ENCODE data around the gene DKKL1.

Gene DKKL1

DNA sequence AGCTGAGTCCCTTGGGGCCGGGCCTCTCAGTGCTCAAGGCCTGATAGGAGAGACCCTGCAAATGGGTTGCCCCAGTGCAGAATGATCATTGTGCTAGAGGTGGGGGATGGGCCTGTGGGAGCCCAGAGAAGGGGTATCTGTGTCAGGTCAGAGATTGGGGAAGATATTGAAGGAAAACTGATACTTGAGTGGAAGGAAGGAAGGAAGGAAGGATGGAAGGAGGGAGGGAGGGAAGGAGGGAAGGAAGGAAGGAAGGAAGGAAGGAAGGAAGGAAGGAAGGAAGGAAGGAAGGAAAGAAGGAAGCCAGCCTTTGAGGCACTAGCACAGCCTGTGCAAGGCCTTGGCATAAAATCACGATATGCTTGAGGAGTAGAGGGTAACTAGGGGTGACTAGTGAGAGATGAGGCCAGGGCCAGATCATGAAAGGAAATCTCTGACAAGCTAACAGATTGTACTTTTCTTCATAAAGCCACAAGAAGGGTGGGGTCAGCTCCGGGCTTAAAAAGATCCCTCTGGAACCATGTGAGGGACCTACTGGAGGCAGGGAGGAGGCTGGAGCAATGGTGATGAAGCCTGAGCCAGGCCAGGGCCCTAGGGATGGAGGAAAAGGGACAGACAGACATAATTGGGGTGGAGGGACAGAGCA lies 48.1 kb downstream of the DKKL1 start:
- TF ChIP-seq GATA3 (IDR thresholded peaks at IDR 0.05; ENCODE audit: low read depth, low read length) (no peak), GATA2 (IDR thresholded peaks at IDR 0.05; ENCODE audit: low read depth, low read length) (no peak)

GRCh38 chr19:49413348-49413747 lies 49.7 kb downstream of the DKKL1 start:
- TF ChIP-seq GATA3 (IDR thresholded peaks at IDR 0.05; ENCODE audit: low read depth, low read length) = no peak
- no peak for TF ChIP-seq GATA2 (IDR thresholded peaks at IDR 0.05; ENCODE audit: low read depth, low read length)

GRCh38 chr19:49414256-49414655 lies 50.6 kb downstream of the DKKL1 start:
- no peak for TF ChIP-seq GATA3 (IDR thresholded peaks at IDR 0.05; ENCODE audit: low read depth, low read length)
- no peak for TF ChIP-seq GATA2 (IDR thresholded peaks at IDR 0.05; ENCODE audit: low read depth, low read length)

GRCh38 chr19:49415102-49415809 lies 51.6 kb downstream of the DKKL1 start:
- TF ChIP-seq GATA2 (IDR thresholded peaks at IDR 0.05; ENCODE audit: low read depth, low read length) (no peak), GATA3 (IDR thresholded peaks at IDR 0.05; ENCODE audit: low read depth, low read length) (no peak)

DNA sequence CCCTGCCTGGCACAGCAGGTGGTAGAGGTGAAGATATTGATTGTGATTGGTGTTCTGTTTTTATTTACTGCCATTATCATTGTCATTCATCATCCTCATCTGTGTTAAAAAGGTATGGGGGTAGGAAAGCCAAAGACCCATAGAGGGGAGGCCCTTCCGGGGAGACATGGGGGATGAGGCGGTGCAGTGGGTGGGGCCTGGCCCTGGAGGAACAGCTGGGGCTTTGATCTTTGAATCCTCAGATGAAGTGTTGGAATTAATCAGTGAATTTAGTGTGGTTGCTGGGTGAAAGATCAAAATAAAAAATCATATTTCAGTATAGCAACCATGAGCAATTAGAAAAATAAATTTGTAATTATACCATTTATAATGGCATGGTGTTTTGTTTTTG lies 52.1 kb downstream of the DKKL1 start:
- TF ChIP-seq GATA2 (IDR thresholded peaks at IDR 0.05; ENCODE audit: low read depth, low read length) = no peak
- no peak for TF ChIP-seq GATA3 (IDR thresholded peaks at IDR 0.05; ENCODE audit: low read depth, low read length)

DNA sequence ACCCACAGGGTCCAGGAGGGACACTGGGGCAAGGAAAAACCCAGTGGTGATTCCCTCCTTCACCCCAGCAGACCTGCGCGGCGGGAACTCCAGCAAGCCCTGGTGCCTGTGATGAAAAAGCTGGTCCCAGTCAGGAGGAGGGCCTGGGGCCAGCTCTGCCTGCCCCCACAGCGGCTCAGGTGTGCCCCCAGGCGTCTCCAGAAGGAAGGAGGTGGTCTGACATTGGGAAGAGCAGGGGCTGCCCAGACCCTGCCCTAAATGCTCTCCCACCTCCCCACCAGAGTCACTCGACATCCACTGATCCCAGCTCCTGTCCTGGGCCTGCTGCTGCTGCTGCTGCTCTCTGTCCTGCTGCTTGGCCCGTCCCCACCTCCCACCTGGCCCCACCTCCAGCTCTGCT lies 53.4 kb downstream of the DKKL1 start:
- TF ChIP-seq GATA2 (IDR thresholded peaks at IDR 0.05; ENCODE audit: low read depth, low read length) (no peak), GATA3 (IDR thresholded peaks at IDR 0.05; ENCODE audit: low read depth, low read length) (no peak)

DNA sequence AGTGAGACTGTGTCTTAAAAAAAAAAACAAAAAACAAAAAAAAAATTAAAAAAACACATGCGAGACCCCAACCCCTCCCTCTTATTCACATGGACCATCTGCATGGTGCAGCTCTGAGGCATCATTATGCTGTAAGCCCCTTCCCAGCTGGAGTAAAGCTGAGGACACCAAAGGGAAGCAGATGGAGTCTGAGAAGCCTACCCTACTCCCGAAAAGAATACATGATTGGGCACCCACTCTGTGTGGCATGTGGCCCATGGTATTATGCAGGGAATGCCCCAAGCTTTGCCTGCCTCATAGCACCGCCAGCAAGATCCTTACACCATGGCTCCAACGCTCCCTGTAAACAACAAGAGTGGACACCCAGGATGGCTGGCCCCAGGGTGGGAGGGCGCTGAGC lies 54.8 kb downstream of the DKKL1 start:
- TF ChIP-seq GATA2 (IDR thresholded peaks at IDR 0.05; ENCODE audit: low read depth, low read length) (no peak), GATA3 (IDR thresholded peaks at IDR 0.05; ENCODE audit: low read depth, low read length) (no peak)

- TF ChIP-seq GATA2 (IDR thresholded peaks at IDR 0.05; ENCODE audit: low read depth, low read length) (no peak), GATA3 (IDR thresholded peaks at IDR 0.05; ENCODE audit: low read depth, low read length) (no peak)
Observed at GRCh38 chr19:49419173-49419572, 55.5 kb downstream of the DKKL1 start.

DNA sequence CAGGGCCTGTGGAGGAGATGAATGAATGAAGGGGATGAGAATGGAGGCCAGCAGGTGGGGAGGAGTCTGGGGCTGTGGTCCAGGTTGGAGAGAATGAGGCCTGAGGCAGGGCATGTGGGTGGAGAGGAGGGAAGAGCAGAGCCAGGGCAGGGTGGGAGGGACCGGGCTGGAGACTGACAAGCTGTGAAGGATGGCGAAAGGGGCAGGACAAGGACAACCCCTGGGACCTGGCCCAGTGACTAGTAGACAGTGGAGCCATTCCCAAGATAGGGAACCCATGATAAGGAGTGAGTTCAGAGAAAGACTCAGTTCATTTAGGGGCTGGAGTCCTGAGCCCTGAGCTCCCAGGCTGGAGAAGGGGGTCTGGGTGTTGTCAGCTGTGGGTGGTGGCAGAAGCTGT lies 56.5 kb downstream of the DKKL1 start:
- no peak for TF ChIP-seq GATA2 (IDR thresholded peaks at IDR 0.05; ENCODE audit: low read depth, low read length)
- TF ChIP-seq GATA3 (IDR thresholded peaks at IDR 0.05; ENCODE audit: low read depth, low read length) = no peak

- no peak for TF ChIP-seq GATA3 (IDR thresholded peaks at IDR 0.05; ENCODE audit: low read depth, low read length)
- TF ChIP-seq GATA2 (IDR thresholded peaks at IDR 0.05; ENCODE audit: low read depth, low read length) = no peak
Observed at GRCh38 chr19:49421039-49421877, 57.6 kb downstream of the DKKL1 start.

- TF ChIP-seq GATA3 (IDR thresholded peaks at IDR 0.05; ENCODE audit: low read depth, low read length) = no peak
- no peak for TF ChIP-seq GATA2 (IDR thresholded peaks at IDR 0.05; ENCODE audit: low read depth, low read length)
Observed at GRCh38 chr19:49421878-49422202, 58.2 kb downstream of the DKKL1 start.

GRCh38 chr19:49422407-49423070 lies 58.9 kb downstream of the DKKL1 start:
- TF ChIP-seq GATA2 (IDR thresholded peaks at IDR 0.05; ENCODE audit: low read depth, low read length) = no peak

GRCh38 chr19:49423071-49423984 lies 59.7 kb downstream of the DKKL1 start, which contains the start of gene PTH2:
PTH2 (minus strand) TSS chr19:49423441; CDS start chr19:49423339, 102 bp downstream.
- TF ChIP-seq GATA2 (IDR thresholded peaks at IDR 0.05; ENCODE audit: low read depth, low read length) (no peak), GATA3 (IDR thresholded peaks at IDR 0.05; ENCODE audit: low read depth, low read length) (no peak)

Measured in SH-SY5Y (cell line).